ENCODE measurements around the gene CAMTA2.
A peak's percentile ranks its signal among the peaks of the same experiment; 100 is the strongest.

The CAMTA2 gene

DNA sequence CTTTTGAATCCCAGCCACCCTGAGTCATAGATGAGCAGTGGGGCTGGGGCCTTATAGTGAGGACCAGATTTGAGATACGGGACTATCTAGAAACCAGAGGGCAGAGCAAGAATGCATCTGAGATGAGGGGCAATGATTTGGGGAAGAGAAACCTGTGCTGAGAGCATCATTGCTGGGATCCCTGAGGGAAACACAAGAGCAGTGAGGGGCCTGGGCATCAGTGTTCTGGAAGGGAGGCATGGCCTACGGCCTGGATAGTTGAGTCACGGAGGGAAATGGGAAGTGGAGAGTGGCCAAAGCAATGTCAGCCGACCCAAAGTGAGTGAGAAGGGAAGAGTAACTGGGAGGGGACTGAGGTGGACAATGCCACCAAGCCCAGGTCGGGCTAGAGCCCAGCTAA lies 5.2 kb downstream of the CAMTA2 start:
- Histone ChIP-seq H3K27me3 (ENCODE audit: control insufficient read depth, insufficient read depth, low read length, poor library complexity, severe bottlenecking) (no peaks in the 10 kb centered on the region), H3K4me1 (ENCODE audit: control insufficient read depth, insufficient read depth, low read length) (no peaks in the 10 kb centered on the region), H3K36me3 (ENCODE audit: control insufficient read depth, insufficient read depth, low read length) (no peaks in the 10 kb centered on the region), H3K27ac (ENCODE audit: insufficient read depth, low read depth, low read length, poor library complexity, severe bottlenecking) (no peak overlapping the region), H3K9me3 (ENCODE audit: control insufficient read depth, low read length) (no peaks in the 10 kb centered on the region), H3K4me3 (ENCODE audit: insufficient read depth, low read depth, low read length) (no peak overlapping the region)
- 72 to 74% methylated on average over 5 of the region's 5 CpGs for WGBS, 2 experiments

DNA sequence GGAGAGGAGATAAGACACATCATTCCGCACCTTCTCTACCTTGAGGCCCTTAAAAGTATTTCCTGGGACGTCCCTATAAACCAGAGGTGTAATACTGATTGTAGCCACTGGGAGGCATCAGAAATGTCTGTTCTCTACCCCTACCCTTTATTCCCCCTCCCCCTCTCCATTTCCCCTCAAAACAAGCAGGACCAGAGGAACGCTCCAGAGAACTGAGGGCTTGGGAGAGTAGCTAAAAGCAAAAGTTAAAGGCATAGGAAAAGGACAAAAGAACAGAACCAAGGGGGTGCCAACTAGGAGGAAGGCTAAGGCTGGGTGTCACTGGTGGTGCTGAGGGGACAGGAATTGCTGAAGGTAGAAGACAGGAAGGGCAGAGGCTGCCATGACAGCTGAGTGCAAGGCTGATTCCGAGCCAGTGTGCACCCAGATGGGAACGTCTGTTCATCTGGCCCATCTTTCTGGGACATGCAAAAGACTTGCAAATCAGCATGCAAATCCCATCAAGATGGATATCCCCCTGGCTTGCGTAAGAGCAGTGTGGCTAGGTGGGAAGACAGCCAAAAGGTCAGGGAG lies 6.7 kb downstream of the CAMTA2 start:
- 56 to 59% methylated on average over 6 of the region's 6 CpGs for WGBS, 2 experiments
- Histone ChIP-seq H3K9me3 (ENCODE audit: control insufficient read depth, low read length) (no peaks in the 10 kb centered on the region), H3K27ac (ENCODE audit: insufficient read depth, low read depth, low read length, poor library complexity, severe bottlenecking) (no peak overlapping the region), H3K36me3 (ENCODE audit: control insufficient read depth, insufficient read depth, low read length) (no peaks in the 10 kb centered on the region), H3K27me3 (ENCODE audit: control insufficient read depth, insufficient read depth, low read length, poor library complexity, severe bottlenecking) (no peaks in the 10 kb centered on the region), H3K4me1 (ENCODE audit: control insufficient read depth, insufficient read depth, low read length) (no peaks in the 10 kb centered on the region), H3K4me3 (ENCODE audit: insufficient read depth, low read depth, low read length) (no peak overlapping the region)

DNA sequence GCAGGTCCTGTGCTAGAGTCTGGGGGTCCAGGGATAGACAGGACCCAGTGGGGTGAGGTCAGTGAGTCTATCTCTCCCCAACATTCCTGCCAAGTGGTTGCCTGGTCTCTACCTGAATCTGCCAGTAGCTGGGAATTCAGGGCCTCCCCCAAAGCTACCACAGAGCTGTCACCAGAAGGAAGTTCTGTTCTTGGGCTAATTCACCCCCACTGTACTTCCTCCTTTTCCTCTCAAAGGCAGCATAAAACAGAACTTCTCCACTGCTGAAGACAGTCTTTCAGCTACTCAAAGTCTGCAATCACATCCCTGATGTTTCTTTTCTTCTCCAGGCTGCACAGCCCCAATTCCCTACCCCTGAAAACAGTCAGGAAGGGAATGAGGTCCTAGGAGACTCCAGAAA lies 8.7 kb downstream of the CAMTA2 start:
- H3K4me3 ChIP-seq (ENCODE audit: insufficient read depth, low read depth, low read length): no peak overlapping the region
- no peaks in the 10 kb centered on the region for H3K27me3 ChIP-seq (ENCODE audit: control insufficient read depth, insufficient read depth, low read length, poor library complexity, severe bottlenecking)
- H3K36me3 ChIP-seq (ENCODE audit: control insufficient read depth, insufficient read depth, low read length): no peaks in the 10 kb centered on the region
- H3K9me3 ChIP-seq (ENCODE audit: control insufficient read depth, low read length): no peaks in the 10 kb centered on the region
- H3K4me1 ChIP-seq (ENCODE audit: control insufficient read depth, insufficient read depth, low read length): no peaks in the 10 kb centered on the region
- no peak overlapping the region for H3K27ac ChIP-seq (ENCODE audit: insufficient read depth, low read depth, low read length, poor library complexity, severe bottlenecking)

DNA sequence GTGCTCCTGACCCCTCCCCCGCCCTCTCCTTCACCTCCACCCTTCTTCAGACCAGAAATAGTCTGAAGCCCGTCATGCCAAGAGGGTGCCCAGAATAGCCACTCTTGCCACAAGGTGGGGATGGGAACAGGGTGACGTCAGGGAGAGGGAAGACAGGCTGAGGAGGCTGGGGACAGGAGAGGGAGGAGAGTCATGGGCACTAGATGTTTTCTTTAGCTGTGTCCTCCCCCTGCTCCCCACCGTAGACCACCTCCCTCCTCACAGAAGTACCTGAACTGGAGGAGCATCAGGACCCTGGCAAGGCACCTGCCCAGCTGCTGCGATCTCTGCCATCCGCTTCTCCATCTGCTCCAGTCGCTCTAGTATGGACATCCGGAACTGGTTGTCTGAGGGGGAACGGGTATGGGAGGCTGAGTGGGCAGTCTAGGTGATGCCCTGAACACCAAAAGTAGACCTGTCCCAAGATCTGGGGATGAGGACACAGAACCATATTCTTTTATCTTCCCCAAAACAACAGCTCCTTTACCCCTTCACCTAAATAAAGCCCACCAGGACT lies 13.3 kb downstream of the CAMTA2 start:
- Histone ChIP-seq H3K27ac (ENCODE audit: insufficient read depth, low read depth, low read length, poor library complexity, severe bottlenecking) (no peak overlapping the region), H3K36me3 (ENCODE audit: control insufficient read depth, insufficient read depth, low read length) (no peaks in the 10 kb centered on the region), H3K4me3 (ENCODE audit: insufficient read depth, low read depth, low read length) (no peak overlapping the region), H3K27me3 (ENCODE audit: control insufficient read depth, insufficient read depth, low read length, poor library complexity, severe bottlenecking) (no peaks in the 10 kb centered on the region), H3K4me1 (ENCODE audit: control insufficient read depth, insufficient read depth, low read length) (no peaks in the 10 kb centered on the region), H3K9me3 (ENCODE audit: control insufficient read depth, low read length) (no peaks in the 10 kb centered on the region)
- 90% methylated on average over 9 of the region's 9 CpGs for WGBS, 2 experiments

DNA sequence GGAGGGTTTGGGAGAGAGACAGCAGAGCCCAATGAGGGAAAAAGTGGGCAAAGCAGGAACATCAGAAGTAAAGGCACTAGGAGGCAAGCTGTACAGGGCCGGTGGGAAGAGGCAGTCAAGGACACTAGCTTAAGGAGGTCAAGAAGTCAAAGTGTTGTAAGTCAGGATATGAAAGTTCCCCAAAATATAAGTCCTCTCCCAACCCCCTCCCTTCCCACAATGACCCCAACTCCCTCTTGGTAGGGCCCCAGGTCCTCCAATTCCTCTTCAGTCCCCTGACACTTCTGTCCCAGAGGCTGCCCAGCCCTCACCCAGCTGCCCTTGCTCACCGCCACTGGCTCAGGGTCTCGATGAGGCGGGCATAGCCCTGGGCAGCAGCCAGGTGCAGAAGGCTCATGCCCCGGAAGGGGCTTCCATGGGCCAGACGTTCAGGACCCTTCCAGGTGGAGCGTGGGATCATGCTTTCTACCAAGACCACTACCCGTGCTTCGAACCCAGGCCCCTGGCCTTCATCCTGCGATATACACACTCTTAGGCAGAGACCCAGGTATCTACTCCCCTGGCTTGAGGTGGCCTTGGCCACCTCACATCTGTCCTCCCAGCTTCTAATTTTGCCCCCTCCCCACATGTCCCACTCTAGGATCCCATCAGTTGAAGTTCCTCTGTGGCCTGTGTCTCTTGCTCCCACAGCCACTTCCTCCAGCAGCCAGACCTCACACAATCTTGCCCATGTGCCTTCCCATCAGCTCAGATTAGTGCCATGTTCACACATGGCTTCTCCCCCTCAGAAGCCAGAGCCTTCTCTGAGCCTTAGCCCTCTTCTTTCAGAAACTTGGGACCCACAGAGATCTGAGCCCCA lies 14.0 kb downstream of the CAMTA2 start:
- WGBS, 2 experiments: 92 to 95% methylated on average over 10 of the region's 10 CpGs
- Histone ChIP-seq H3K27me3 (ENCODE audit: control insufficient read depth, insufficient read depth, low read length, poor library complexity, severe bottlenecking) (no peaks in the 10 kb centered on the region), H3K36me3 (ENCODE audit: control insufficient read depth, insufficient read depth, low read length) (no peaks in the 10 kb centered on the region)

GRCh38 chr17:4972752-4973151 lies 14.7 kb downstream of the CAMTA2 start:
- Histone ChIP-seq H3K9me3 (ENCODE audit: control insufficient read depth, low read length) (no peaks in the 10 kb centered on the region), H3K4me1 (ENCODE audit: control insufficient read depth, insufficient read depth, low read length) (no peaks in the 10 kb centered on the region), H3K4me3 (ENCODE audit: insufficient read depth, low read depth, low read length) (no peak overlapping the region), H3K27ac (ENCODE audit: insufficient read depth, low read depth, low read length, poor library complexity, severe bottlenecking) (no peak overlapping the region), H3K36me3 (ENCODE audit: control insufficient read depth, insufficient read depth, low read length) (no peaks in the 10 kb centered on the region), H3K27me3 (ENCODE audit: control insufficient read depth, insufficient read depth, low read length, poor library complexity, severe bottlenecking) (no peaks in the 10 kb centered on the region)
- whole genome bisulfite sequencing, 2 experiments: 81 to 83% methylated on average over 12 of the region's 12 CpGs

More for the DNA sequence above, 14.0 kb downstream of the CAMTA2 start:
- Histone ChIP-seq H3K4me3 (ENCODE audit: insufficient read depth, low read depth, low read length) (no peak overlapping the region), H3K4me1 (ENCODE audit: control insufficient read depth, insufficient read depth, low read length) (no peaks in the 10 kb centered on the region), H3K9me3 (ENCODE audit: control insufficient read depth, low read length) (no peaks in the 10 kb centered on the region), H3K27ac (ENCODE audit: insufficient read depth, low read depth, low read length, poor library complexity, severe bottlenecking) (no peak overlapping the region)

DNA sequence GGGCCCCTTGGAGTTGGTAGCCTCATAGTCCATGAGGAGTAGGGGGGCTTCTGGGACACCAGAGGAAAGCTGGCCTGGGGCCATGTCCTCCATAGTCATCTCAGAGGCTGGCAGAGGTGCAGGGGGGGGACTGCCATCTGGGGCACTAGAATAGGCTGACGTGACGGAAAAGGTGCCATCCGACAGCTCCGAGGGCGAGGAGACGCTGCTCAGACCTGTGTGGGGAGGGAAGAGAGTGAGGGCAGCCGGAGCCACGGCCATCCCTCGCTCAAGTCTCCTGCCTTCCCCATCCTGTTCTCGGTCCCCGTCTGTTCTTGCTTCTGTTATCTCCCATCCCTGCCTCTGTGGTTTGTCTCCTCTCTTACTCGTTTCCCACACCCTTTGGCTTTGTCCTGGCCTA lies 15.2 kb downstream of the CAMTA2 start:
- WGBS, 2 experiments: 89 to 95% methylated on average over 12 of the region's 12 CpGs
- Histone ChIP-seq H3K9me3 (ENCODE audit: control insufficient read depth, low read length) (no peaks in the 10 kb centered on the region), H3K27me3 (ENCODE audit: control insufficient read depth, insufficient read depth, low read length, poor library complexity, severe bottlenecking) (no peaks in the 10 kb centered on the region), H3K4me1 (ENCODE audit: control insufficient read depth, insufficient read depth, low read length) (no peaks in the 10 kb centered on the region), H3K4me3 (ENCODE audit: insufficient read depth, low read depth, low read length) (no peak overlapping the region), H3K27ac (ENCODE audit: insufficient read depth, low read depth, low read length, poor library complexity, severe bottlenecking) (no peak overlapping the region), H3K36me3 (ENCODE audit: control insufficient read depth, insufficient read depth, low read length) (no peaks in the 10 kb centered on the region)

DNA sequence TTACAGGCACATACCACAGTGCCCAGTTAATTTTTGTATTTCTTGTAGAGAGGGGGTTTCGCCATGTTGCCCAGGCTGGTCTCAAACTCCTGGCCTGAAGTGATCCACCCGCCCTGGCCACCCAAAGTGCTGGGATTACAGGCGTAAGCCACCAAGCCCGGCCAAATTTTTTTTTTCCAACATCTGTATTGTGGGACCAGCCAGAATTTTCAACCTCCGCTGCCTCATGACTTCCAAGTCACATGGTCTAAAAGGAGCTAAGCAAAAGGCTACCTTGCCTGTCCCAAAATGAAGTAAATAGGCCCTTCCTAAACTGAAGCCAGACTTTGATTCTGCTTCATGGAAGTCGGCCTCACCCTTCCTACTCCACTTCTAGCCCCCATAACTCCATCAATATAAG lies 15.6 kb downstream of the CAMTA2 start:
- Histone ChIP-seq H3K27ac (ENCODE audit: insufficient read depth, low read depth, low read length, poor library complexity, severe bottlenecking) (no peak overlapping the region), H3K9me3 (ENCODE audit: control insufficient read depth, low read length) (no peaks in the 10 kb centered on the region), H3K36me3 (ENCODE audit: control insufficient read depth, insufficient read depth, low read length) (no peaks in the 10 kb centered on the region), H3K27me3 (ENCODE audit: control insufficient read depth, insufficient read depth, low read length, poor library complexity, severe bottlenecking) (no peaks in the 10 kb centered on the region), H3K4me1 (ENCODE audit: control insufficient read depth, insufficient read depth, low read length) (no peaks in the 10 kb centered on the region), H3K4me3 (ENCODE audit: insufficient read depth, low read depth, low read length) (no peak overlapping the region)
- WGBS, 2 experiments: 95 to 97% methylated on average over 6 of the region's 6 CpGs

DNA sequence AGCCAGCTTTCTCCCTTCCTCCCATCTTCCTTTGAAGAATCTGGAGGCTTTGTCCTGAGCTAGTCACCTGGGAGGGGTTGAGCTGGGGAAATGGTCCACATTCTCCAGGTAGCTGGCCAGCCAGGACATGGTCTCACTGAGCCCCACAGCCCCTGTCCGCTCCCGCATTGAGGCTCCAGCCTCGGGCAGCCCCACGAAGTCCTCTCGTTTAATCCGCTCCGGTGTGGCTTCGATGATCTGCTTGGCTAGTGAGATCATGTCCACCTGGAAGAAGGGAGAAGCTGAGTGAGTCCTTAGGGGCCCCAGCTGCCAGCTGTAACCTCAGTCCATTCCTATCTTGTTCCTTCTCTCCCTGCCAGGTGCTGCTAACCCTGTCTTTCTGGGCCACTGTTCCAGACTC lies 17.2 kb downstream of the CAMTA2 start:
- H3K27me3 ChIP-seq (ENCODE audit: control insufficient read depth, insufficient read depth, low read length, poor library complexity, severe bottlenecking): no peaks in the 10 kb centered on the region
- no peaks in the 10 kb centered on the region for H3K36me3 ChIP-seq (ENCODE audit: control insufficient read depth, insufficient read depth, low read length)
- H3K27ac ChIP-seq (ENCODE audit: insufficient read depth, low read depth, low read length, poor library complexity, severe bottlenecking): no peak overlapping the region
- no peaks in the 10 kb centered on the region for H3K4me1 ChIP-seq (ENCODE audit: control insufficient read depth, insufficient read depth, low read length)
- H3K4me3 ChIP-seq (ENCODE audit: insufficient read depth, low read depth, low read length): no peak overlapping the region
- H3K9me3 ChIP-seq (ENCODE audit: control insufficient read depth, low read length): no peaks in the 10 kb centered on the region
- WGBS, 2 experiments: 95 to 96% methylated on average over 8 of the region's 8 CpGs

GRCh38 chr17:4969551-4970173 lies 17.8 kb downstream of the CAMTA2 start:
- Histone ChIP-seq H3K4me1 (ENCODE audit: control insufficient read depth, insufficient read depth, low read length) (no peaks in the 10 kb centered on the region), H3K9me3 (ENCODE audit: control insufficient read depth, low read length) (no peaks in the 10 kb centered on the region), H3K4me3 (ENCODE audit: insufficient read depth, low read depth, low read length) (peak overlapping the region; percentile 81), H3K36me3 (ENCODE audit: control insufficient read depth, insufficient read depth, low read length) (no peaks in the 10 kb centered on the region), H3K27me3 (ENCODE audit: control insufficient read depth, insufficient read depth, low read length, poor library complexity, severe bottlenecking) (no peaks in the 10 kb centered on the region), H3K27ac (ENCODE audit: insufficient read depth, low read depth, low read length, poor library complexity, severe bottlenecking) (no peak overlapping the region)
- WGBS, 2 experiments: 83 to 87% methylated on average over 16 of the region's 16 CpGs
